ENCODE results near the gene NKX2-2. TPM values are rescaled to one million over a fixed set of nuclear protein-coding genes. Genes with fewer than 3 reads are reported as not detected.

The NKX2-2 gene
- polyA plus RNA-seq, 12 donors, result 0.07 to 0.26 (median 0.20) TPM; not detected in 5

DNA sequence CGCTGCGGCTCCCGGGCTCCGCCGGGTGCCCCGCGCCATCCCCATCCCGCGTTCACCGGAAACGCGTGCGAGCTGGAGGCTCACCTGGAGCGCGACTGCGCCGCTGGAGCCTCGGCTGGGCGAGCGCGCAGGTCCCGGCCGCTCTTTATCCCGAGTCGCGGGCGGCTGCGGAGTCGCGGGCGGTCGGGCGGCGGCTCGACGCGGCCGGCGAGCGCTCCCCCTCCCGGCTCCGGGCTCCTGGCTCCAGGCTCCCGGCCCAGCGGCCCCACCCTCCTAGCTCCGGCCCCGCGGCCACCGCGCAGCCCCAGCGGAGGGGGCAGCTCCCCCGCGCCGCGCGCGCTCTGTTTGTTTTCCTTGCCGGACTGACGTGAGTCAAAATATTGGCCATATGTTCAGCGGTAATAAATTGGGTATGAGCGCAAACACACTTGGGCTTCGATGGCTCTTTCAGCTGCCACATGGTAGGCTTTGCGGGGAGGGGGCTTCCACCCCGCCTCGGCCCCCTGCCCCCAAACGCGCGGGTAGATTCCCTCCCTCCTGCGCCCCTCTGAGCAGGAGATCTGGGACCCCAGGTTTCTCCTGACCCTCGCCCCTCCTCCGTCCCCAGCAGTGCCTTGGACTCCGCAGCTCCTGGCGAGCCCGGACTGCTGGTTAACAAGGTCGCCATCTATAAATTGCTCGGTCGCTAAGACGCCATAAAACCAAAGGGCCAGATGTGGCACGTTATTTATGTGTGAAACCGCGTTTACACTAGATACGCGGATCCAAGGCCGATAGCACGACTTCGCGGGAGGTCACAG, 8.8 kb upstream of the NKX2-2 start:
- DNase-seq, result no peak

DNA sequence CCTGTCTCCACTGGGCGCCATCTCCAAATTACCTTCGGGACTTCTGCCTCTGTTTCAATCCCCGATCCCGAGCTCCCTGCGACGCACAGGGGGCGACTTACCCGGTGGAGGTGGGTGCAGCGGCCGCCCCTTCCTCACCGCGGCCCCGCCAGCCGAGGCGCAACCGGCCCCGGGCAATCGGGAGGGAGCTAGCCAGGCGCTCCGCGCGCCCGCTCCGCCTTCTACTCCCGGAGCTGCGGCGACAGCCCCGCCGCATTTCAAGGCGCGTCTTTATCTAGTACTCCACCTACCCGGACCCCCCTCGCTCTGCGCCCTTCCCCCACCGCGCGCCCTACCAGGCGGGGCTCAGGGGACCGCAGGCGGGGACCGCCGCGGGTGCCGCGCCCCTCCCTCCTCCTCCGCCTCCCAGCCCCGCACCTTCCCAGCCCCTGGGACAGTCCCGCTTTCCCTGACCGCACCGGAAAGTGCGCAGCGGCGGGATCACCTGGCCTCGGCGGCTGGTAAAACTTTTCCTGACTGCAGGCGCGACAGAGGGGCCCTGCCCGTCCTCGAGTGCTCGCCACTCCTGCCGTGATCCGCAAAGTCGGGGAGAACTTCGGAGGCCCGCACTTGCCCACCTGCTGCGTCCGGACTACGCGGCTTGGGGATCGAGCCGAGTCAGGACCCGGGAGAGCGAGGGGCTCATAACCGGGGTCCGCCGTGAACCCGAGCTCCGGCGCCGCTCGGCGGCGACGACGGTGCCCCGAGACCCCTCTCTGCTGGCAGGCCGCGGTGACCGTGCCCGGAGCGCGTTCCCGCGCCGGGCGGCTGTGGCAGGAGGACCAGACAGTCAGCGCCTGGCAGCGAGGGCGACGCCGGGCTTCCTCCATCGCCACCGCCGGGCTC, 8.0 kb upstream of the NKX2-2 start:
- no peak for DNase-seq

DNA sequence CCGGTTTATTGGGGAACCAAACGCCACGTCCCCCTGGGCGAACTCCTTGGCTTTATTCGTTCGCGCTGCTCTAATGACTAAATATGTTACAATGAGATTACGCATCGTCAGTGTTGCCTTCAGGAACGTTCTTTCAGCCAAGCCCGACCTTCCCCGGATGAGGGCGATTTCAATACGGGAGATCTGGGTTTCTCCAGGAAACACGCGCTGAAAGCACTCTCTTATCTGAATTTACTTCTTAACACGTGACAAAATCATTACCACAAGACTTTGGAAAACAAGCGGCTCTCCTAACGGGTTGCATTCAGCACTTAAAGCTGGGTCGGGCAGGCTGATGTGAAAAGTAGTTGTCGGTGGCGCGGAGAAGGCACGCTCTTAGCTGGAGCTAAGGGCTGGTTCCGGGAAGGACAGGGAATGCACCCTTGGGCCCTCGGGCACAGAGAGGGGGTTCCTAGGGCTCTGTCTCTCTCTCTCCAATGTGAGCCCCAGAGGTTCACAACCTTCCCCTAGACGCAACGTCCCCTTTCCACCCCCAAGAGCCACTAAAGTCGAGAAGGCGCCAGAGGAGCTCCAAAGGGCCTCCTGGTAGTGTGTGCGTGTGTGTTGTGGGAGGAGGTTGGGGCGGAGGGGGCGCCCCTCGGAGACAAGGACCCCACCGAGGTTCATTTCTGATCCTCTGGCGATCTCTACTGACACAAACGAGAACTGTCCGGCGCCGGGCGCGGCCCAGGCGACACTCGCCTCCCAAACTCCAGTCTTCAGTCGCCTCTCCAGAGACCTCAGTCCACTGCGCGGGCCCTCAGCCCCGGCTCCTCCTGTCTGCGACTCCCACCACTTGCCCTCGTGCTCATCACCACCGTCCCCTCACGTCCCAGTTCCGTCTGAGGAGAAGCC, 7.1 kb upstream of the NKX2-2 start:
- DNase-seq, result no peak

DNA sequence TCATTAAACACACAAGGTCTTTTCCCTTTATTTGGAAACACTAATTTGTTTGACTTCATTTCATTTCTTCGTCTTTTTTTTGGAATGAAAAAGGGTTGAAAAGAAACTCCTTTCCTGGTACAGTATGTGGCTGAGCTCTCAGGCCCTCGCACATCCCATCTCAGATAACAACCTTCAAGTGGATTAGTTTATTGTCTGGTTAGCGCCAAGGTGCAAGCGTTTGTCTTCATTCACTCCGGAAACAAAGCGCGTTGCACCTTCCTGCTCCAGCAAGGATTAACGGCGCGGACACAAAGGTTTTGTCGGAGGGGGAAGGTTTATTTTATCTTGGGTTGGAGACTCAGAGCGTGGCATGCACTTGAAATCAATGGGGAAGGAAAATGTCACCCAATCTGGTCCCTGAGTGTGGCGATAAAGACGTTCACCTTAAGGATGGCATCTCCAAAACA, 5.3 kb upstream of the NKX2-2 start:
- no peak for DNase-seq

DNA sequence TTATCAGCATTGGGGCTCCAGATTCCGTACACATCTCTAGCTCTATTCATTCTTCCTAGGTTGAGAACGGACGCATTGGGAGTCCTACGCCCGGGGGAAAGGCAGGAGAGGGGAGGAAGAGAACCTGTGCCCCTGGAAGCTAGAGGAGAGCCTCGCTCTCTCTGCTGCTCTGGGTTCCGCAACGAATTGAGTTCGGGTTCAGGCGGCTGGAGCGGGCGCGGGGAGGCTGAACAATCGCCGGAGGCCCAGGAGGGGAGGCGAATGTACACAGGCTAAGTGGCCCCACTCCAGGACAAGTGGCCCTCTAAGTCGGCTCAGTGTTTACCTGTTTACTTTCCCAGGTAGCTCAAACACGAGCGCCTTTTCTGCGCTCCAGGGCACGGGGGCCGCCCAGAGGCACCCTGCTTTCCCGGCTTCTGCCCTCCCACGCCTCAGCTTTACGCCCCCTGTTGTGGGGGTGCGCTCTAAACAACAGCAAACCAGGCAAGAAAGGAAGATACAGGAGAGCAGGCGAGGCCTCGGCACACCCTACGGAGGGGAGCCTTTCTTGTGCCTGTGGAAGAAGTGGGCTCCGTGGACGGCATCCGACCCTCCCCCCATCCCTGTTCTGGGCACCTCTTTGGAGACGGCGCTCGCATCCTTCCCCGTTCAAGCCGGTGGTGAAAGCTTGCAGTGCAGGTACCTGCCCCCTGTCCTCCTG, 4.6 kb upstream of the NKX2-2 start:
- no peak for DNase-seq

DNA sequence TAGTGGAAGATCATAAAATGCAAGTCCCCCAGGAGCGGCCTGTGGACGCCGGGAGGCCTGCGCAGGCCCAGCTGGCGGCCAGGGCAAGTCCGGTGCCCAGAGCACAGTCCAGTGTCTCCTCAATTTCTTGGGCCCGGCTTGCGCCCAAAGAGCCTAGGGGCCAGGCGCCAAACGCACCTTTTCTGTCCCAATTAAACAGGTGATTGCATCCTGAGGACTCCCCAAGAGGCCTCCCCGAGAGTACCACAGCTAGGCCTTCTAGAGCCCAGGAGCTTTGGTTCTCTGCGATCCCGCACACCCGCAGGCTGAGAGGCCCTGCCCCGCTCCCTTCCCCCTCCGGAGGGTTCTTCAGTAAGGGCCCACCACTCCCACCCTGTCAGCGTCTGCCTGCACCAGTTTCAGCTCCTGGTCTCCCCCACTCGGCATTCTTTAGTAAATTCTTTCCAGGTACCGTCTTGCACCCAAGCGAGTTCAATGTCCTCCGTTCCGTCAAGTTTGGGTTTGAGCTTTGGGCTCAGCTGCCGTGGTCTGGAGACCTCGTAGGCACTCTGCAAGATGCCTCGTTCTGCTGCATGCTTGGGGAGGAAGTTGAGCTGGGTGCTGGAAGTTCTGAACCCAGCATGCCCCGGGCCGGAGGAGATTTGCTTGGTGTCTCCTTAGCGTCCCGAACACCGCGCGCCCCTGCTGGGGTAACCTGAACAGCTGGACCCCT, 3.9 kb upstream of the NKX2-2 start:
- no peak for DNase-seq

DNA sequence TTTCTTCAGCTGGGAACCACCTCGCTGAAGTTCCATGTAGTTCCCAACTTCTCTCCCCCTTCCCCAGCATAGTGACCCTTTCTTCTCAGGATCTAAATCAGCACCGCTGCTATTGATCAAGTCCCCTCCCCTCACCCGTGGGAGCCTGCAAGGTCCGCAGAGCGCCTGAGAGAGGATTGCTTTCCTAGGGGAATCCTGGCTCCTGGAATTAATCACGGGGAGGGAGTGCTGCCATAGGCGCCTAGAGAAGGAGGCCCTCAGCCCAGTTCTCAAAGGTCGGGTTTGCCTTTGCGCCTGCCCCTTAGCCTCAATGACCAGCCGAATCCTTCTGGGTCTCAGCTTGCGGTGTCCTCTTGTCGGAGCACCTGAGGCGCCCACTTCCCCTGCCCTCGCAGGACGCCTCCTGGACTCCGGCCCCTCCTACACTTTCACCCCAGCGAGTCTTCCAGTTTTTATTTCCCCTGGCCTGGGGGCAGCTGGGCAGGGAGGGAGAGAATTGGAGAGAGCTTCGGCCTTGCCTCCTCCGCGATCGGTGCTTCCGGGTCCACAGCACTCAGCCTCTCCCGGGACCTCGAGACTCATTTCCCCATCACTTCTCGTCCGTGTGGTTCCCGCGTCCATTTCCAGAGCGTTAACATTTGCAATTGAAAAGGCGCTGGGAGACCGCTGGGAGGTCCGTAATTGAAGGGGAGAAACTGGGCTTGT, 3.1 kb upstream of the NKX2-2 start:
- DNase-seq, result no peak

DNA sequence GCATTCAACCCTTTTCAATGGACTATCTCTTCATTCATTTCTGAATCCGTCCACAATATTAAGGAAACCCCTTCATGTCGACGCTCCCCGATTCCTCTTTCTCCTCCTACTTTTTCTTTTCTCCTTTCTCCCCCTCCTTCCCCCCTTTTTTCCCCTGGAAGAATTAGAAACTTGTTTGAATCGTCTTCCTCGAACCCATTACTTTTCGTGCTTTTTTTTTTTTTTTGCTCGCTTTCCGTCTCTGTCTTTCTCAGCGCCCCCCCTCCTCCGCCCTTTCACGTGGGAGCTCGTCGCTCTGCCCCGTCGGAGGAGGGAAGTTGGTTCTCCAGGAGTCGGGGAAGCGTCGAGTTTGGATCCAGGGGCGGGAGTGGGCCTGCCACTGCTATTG, 2.3 kb upstream of the NKX2-2 start:
- DNase-seq, result no peak

DNA sequence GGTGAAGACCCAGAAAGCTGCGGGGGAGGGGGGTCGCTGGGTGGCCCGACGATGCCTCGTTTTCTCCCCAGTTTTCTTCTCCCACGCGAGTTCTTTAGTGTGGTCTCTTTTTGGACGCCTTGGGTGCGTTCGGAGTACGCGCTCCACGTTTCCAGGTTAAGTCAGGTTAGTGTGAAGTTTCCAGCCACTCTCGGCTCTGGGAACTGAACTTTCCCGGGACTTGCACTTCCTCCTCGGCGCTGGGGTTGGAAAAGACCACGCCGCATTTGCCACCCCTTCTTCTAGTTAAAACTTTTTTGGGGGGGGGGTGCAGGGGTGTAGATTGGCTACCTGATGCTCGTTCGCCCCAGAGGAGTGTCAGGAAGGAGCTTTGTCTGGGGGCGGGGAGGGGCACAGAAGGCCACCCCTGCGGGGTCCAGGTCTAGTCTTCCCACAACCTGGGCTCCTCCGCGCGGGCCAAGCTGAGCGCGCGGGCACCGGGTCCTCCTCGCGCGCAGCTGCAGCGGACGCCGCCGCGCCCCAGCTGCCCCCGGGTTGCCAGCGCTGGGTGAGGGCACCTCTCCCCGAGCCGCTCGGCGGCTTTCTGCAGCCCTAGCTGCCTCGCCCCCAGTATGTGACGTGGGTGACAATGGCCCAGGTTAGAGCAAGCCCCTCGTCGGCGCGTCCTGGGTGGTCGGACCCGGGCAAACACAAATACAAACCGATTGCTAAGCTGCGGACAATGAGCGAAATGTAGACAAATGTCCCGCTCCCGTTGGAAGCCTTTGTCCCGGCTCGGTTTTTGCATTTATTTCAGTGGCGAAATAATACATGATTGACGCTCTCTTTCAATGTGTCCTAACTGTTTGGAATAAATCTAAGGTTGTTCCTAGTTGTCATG, 1.7 kb upstream of the NKX2-2 start:
- no peak for DNase-seq

DNA sequence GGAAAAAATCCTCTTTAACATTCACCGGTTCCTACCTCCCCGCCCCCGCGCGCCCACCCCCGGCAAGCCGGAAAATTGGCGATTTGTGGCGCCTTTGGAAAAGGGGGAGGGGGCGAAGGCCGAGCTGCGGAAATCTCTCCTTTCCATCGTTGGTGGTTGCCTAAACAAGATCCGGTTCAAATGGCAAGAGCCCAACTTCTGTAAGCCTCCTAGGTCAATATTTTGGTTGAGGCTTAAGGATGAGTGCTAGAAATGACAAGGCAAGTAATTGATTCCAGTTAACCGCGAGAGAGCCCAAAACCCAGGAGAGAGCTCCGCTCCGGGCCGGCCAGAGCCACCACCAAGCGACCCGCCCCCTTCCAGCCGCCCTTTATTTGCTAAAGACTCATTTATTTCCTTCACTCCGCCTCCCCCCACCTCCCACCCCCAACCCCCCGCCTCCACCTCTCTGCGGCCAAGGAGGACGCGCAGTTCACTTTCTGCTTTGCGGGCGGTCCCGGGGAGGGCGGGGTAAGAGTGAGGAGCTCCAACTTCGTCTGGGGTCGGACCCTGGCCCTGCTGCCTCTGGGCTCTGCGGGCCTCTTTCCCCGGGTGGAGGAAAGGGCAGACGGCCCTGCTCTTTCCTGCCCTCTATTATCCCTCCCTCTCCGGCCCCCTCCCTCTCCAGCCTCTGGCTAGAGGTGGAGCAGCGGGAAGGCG, 838 bp upstream of the NKX2-2 start:
- no peak for DNase-seq

DNA sequence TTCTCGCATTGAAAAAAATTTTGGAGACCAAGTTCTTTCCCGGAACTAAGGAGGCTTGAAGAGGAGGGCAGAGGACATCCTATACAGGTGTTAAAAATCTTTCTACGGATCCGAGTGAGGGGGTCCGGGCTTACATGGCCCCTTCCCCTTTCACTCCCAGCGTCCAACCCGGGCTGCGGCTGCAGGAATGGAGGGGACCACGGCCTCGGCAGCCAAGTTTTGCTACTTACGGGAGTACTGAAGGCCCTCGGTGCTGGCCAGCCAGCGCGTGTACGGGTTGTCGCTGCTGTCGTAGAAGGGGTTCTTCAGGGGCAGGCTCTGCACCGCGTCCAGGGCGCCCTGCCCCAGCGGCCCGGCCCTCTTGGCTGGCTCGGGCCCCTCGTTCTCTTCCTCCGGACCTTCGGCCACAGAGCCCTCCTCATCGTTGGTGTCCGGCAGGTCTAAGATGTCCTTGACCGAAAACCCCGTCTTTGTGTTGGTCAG, 642 bp downstream of the NKX2-2 start:
- no peak for DNase-seq

DNA sequence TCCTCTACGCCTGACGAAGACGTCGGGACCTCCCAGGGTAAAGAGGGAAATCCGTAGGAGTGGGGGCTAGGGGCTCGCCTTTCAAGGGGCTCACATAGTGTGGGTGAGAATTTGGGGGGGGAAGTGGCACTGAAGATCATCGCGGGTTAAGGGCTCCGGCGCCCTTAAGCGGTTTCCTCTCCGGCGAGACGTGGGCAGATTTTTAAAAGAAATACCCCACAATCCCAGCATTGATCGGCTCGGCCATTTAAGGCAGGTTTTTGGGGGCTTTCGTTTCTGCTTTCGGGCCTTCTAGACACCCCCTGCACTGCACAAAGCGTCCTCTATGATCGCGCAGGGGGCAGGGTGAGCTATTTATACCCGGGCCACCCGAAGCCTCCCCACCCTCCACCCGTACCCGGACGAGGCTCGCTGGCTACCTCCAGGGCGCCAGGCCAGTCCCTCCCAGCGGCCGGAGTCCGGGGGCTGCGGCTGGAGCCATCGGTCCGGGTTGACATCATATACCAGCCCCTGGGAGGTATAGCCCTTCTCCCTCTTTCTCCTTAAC, 1.2 kb downstream of the NKX2-2 start:
- no peak for DNase-seq

DNA sequence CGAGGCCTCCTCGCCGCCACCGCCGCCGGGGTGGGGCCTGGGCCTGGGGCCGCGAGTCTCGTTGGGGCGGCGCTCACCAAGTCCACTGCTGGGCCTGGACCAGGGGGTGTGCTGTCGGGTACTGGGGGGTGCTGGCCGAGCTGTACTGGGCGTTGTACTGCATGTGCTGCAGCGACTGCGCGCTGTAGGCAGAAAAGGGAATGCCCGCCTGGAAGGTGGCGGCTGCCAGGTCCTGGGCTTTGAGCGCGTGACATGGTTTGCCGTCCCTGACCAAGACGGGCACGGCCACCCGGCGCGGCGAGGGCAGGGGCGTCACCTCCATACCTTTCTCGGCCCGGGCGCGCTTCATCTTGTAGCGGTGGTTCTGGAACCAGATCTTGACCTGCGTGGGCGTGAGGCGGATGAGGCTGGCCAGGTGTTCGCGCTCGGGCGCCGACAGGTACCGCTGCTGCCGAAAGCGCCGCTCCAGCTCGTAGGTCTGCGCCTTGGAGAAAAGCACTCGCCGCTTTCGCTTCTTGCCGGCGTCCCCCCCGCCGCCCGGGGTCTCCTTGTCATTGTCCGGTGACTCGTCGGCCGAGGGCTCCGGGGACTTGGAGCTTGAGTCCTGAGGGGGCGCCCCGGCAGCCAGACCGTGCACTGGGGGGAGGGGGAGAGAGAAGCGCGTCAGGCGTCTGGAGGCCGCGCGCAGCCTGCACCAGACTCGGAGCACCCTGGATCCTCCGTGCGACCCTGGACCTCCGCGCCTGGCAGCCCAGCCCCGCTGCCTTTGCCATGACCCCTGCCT, 1.8 kb downstream of the NKX2-2 start:
- DNase-seq, result no peak

DNA sequence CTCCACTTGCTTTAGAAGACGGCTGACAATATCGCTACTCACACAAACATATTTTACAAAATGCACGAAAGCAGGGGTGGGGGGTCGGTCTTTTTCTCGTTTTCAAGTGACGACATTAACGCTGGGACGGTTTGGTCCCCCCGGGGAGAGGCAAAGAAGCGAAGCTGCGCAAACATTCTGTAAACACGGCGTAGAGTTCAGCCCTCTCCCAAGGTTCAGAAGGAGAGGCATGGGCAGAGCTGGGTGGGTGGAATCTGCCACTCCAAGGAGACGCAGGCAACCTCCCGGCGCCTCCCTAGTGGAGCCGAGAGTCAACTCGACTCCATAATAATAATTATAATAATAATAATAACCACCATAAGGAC, 2.4 kb downstream of the NKX2-2 start:
- no peak for DNase-seq

DNA sequence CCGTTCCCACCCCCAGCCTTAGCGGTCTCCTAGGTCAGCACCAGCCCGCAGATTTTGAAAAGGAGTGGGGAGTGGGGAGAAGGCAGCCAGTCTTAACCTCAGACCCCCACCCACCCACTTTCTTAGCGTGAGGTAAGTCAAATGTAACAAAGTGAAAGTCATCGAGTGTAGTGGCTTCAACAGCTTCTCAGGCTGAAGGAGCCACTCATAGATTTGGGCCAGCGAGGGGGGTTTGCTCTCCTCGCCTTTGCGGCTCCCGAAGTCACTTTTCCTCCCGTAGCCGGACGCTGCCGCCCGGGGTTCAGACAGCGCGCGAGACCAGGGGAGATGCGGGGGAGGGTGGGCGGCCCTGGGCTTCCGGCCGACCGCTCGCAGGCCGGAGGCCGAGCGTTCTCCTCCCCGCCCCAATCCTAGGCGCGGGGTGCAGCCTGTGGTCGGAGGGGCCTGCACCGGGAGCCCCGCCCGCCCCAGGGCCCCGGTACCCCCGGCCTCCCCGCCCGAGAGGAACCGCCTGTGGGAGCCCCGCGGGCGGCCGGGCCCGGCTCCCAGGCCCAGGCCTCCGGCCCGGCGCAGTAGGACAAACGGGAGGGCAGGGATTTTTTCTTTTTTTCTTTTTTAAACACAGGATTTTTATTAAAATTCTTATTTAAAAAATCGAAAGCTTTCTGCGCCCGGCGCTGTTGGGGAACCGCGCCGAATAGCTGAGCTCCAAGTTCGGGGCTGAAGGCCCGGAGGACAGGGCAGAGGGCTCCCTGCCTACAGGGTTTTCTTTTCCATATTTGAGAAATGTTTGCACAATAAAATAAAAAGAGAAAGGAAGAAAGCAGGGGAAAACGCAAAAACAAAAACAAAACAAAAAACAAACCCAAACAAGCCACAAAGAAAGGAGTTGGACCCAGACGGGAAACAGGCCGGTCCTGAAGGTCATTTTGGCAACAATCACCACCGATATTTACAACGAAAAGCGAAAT, 3.2 kb downstream of the NKX2-2 start:
- no peak for DNase-seq

Data from muscle of arm (tissue), 12 donors.